ENCODE results near the gene ABCA13.

The ABCA13 gene

GRCh38 chr7:48148311-48148710 is 22.9 kb upstream of the ABCA13 start:
- Histone ChIP-seq H3K36me3 (ENCODE audit: control insufficient read depth, insufficient read depth, low read length) (no peaks in the 10 kb centered on the region), H3K9me3 (ENCODE audit: control insufficient read depth, insufficient read depth, low read length) (peaks cover 3% of the 10 kb centered on the region), H3K9ac (ENCODE audit: low read depth, low read length) (no peak overlapping the region), H3K4me1 (ENCODE audit: control insufficient read depth, insufficient read depth, low read length) (peaks cover 4% of the 10 kb centered on the region), H3K4me3 (ENCODE audit: low read depth, low read length) (no peak overlapping the region), H3K27me3 (ENCODE audit: control insufficient read depth, insufficient read depth, low read length) (no peaks in the 10 kb centered on the region)

DNA sequence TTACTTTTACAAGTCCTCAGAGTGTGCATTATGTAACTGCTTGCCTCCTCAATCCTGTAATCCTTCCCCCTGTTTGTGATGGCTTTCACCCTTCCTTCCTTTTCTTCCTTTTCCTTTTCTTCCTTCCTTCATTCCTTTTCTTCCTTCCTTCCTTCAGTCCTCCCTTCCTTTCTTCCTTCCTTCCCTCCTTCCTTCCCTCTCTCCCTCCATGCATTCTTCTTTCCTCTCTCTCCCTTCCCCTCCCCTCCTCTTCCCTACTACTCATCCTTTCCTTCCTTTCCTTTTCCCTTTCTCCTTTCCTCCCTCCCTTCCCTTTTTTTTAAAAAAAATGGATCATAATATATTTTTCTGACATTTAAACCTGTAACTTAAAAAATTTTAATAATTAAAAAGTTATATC is 22.2 kb upstream of the ABCA13 start:
- H3K9ac ChIP-seq (ENCODE audit: low read depth, low read length) = no peak overlapping the region
- no peaks in the 10 kb centered on the region for H3K9me3 ChIP-seq (ENCODE audit: control insufficient read depth, insufficient read depth, low read length)
- H3K27me3 ChIP-seq (ENCODE audit: control insufficient read depth, insufficient read depth, low read length) = no peaks in the 10 kb centered on the region
- H3K4me1 ChIP-seq (ENCODE audit: control insufficient read depth, insufficient read depth, low read length) = peaks cover 4% of the 10 kb centered on the region
- H3K36me3 ChIP-seq (ENCODE audit: control insufficient read depth, insufficient read depth, low read length) = no peaks in the 10 kb centered on the region
- no peak overlapping the region for H3K4me3 ChIP-seq (ENCODE audit: low read depth, low read length)

DNA sequence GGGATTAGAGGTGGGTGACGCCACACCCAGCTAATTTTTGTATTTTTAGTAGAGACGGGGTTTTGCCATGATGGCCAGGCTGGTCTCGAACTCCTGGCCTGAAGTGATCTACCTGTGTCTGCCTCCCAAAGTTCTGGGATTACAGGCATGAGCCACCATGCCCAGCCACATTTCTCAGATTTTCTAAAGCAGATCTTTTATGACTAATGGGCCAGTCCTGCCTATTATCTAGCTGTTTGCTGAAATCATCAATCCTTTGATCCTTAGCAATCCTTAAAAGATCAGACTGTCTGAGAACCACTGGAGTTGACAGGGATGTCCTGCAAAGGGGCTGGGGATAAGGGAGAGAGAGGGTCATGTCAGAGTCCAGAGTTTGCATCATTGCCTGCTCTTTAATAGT is 21.2 kb upstream of the ABCA13 start:
- no peak overlapping the region for H3K9ac ChIP-seq (ENCODE audit: low read depth, low read length)
- no peaks in the 10 kb centered on the region for H3K27me3 ChIP-seq (ENCODE audit: control insufficient read depth, insufficient read depth, low read length)
- no peaks in the 10 kb centered on the region for H3K36me3 ChIP-seq (ENCODE audit: control insufficient read depth, insufficient read depth, low read length)
- H3K9me3 ChIP-seq (ENCODE audit: control insufficient read depth, insufficient read depth, low read length) = no peaks in the 10 kb centered on the region
- no peak overlapping the region for H3K4me3 ChIP-seq (ENCODE audit: low read depth, low read length)
- peaks cover 4% of the 10 kb centered on the region for H3K4me1 ChIP-seq (ENCODE audit: control insufficient read depth, insufficient read depth, low read length)

GRCh38 chr7:48154792-48155413 is 16.4 kb upstream of the ABCA13 start:
- no peaks in the 10 kb centered on the region for H3K27me3 ChIP-seq (ENCODE audit: control insufficient read depth, insufficient read depth, low read length)
- H3K36me3 ChIP-seq (ENCODE audit: control insufficient read depth, insufficient read depth, low read length) = no peaks in the 10 kb centered on the region
- no peak overlapping the region for H3K9ac ChIP-seq (ENCODE audit: low read depth, low read length)
- H3K9me3 ChIP-seq (ENCODE audit: control insufficient read depth, insufficient read depth, low read length) = no peaks in the 10 kb centered on the region
- H3K4me1 ChIP-seq (ENCODE audit: control insufficient read depth, insufficient read depth, low read length) = no peaks in the 10 kb centered on the region
- H3K4me3 ChIP-seq (ENCODE audit: low read depth, low read length) = no peak overlapping the region

DNA sequence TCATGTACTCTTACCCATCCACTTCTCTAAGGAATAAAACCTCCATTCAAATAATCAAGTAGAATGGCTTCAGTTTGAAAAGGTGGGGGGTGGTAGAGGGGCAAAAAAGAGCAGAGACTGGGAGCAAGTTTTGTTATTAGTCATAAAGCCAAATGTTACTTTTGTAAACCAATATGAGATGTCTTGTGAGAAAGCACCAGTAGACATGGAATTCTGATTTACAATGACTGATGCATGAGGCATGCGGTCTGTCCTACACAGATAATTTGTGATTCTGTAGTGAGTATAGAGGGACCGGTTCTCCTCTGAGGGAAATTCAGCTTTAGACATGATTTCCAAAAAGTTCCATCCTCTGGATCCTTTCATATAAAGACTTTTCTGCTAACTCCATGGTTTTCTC is 12.9 kb upstream of the ABCA13 start:
- Histone ChIP-seq H3K9ac (ENCODE audit: low read depth, low read length) (no peak overlapping the region), H3K36me3 (ENCODE audit: control insufficient read depth, insufficient read depth, low read length) (no peaks in the 10 kb centered on the region), H3K4me3 (ENCODE audit: low read depth, low read length) (no peak overlapping the region), H3K9me3 (ENCODE audit: control insufficient read depth, insufficient read depth, low read length) (no peaks in the 10 kb centered on the region), H3K27me3 (ENCODE audit: control insufficient read depth, insufficient read depth, low read length) (no peaks in the 10 kb centered on the region), H3K4me1 (ENCODE audit: control insufficient read depth, insufficient read depth, low read length) (no peaks in the 10 kb centered on the region)

DNA sequence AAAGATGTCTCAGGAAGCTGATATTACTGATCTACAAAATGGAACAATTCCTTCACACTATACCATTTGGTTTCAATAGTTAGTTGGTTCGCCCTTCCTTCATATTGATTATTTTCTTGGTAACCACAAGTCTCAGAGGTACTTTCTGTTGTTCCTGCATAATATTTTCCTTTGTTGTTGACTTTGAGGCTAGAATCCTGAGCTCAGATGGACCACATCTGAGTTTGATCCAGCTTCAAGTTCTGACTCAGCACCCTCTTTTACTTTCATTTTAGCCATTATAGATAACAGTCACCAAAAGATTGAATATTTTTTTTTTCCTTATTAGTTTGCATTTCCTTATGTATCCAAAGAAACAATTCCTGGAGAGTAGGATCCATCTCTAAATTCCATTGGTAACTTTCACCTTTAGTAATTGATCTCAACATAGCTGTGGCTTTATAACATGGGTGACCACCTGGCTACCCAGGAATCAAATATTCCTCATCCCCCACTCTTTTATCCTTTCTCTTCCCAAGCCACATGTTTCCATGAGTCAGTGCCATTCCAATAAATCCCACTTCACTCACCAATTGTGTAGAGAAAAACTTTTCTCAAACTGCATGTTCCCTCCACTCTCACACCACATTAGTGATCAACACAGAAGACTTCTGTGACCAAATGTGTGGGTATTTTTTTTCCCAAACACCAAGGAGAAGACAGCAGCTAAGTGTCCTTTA is 9.7 kb upstream of the ABCA13 start:
- H3K36me3 ChIP-seq (ENCODE audit: control insufficient read depth, insufficient read depth, low read length) = no peaks in the 10 kb centered on the region
- no peaks in the 10 kb centered on the region for H3K4me1 ChIP-seq (ENCODE audit: control insufficient read depth, insufficient read depth, low read length)
- no peaks in the 10 kb centered on the region for H3K27me3 ChIP-seq (ENCODE audit: control insufficient read depth, insufficient read depth, low read length)

GRCh38 chr7:48165157-48165556 is 6.1 kb upstream of the ABCA13 start:
- H3K9ac ChIP-seq (ENCODE audit: low read depth, low read length) = no peak overlapping the region
- H3K9me3 ChIP-seq (ENCODE audit: control insufficient read depth, insufficient read depth, low read length) = no peaks in the 10 kb centered on the region
- H3K36me3 ChIP-seq (ENCODE audit: control insufficient read depth, insufficient read depth, low read length) = no peaks in the 10 kb centered on the region
- no peak overlapping the region for H3K4me3 ChIP-seq (ENCODE audit: low read depth, low read length)
- H3K4me1 ChIP-seq (ENCODE audit: control insufficient read depth, insufficient read depth, low read length) = no peaks in the 10 kb centered on the region
- no peaks in the 10 kb centered on the region for H3K27me3 ChIP-seq (ENCODE audit: control insufficient read depth, insufficient read depth, low read length)

More for the DNA sequence above, 9.7 kb upstream of the ABCA13 start:
- Histone ChIP-seq H3K9ac (ENCODE audit: low read depth, low read length) (no peak overlapping the region), H3K4me3 (ENCODE audit: low read depth, low read length) (no peak overlapping the region), H3K9me3 (ENCODE audit: control insufficient read depth, insufficient read depth, low read length) (no peaks in the 10 kb centered on the region)

DNA sequence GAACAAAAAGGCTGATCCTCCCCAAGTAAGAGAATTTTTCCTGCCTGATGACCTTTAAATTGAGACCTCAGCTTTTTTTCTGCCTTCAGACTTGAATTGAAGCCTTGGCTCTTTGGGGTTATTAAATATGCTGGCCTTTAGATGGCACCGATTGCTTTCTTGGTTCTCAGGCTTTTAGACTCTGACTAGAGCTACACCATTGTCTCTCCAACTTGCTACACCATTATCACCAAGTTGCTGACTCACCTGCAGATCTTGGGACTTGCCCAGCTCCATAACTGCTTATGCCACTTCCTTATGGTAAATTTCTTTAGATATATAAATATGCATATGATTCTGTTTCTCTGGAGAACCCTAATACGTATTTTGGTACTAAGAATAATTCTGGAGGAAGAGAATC is 3.1 kb upstream of the ABCA13 start:
- no peaks in the 10 kb centered on the region for H3K4me1 ChIP-seq (ENCODE audit: control insufficient read depth, insufficient read depth, low read length)
- no peaks in the 10 kb centered on the region for H3K9me3 ChIP-seq (ENCODE audit: control insufficient read depth, insufficient read depth, low read length)
- no peaks in the 10 kb centered on the region for H3K27me3 ChIP-seq (ENCODE audit: control insufficient read depth, insufficient read depth, low read length)
- no peak overlapping the region for H3K9ac ChIP-seq (ENCODE audit: low read depth, low read length)
- no peaks in the 10 kb centered on the region for H3K36me3 ChIP-seq (ENCODE audit: control insufficient read depth, insufficient read depth, low read length)
- no peak overlapping the region for H3K4me3 ChIP-seq (ENCODE audit: low read depth, low read length)

- H3K4me1 ChIP-seq (ENCODE audit: control insufficient read depth, insufficient read depth, low read length) = no peaks in the 10 kb centered on the region
- no peak overlapping the region for H3K4me3 ChIP-seq (ENCODE audit: low read depth, low read length)
- no peaks in the 10 kb centered on the region for H3K9me3 ChIP-seq (ENCODE audit: control insufficient read depth, insufficient read depth, low read length)
- no peak overlapping the region for H3K9ac ChIP-seq (ENCODE audit: low read depth, low read length)
- H3K36me3 ChIP-seq (ENCODE audit: control insufficient read depth, insufficient read depth, low read length) = no peaks in the 10 kb centered on the region
- peaks cover 1% of the 10 kb centered on the region for H3K27me3 ChIP-seq (ENCODE audit: control insufficient read depth, insufficient read depth, low read length)
Measured at GRCh38 chr7:48170506-48170905, 752 bp upstream of the ABCA13 start.

GRCh38 chr7:48173313-48173712 is 2.1 kb downstream of the ABCA13 start:
- Histone ChIP-seq H3K4me1 (ENCODE audit: control insufficient read depth, insufficient read depth, low read length) (peaks cover 14% of the 10 kb centered on the region), H3K27me3 (ENCODE audit: control insufficient read depth, insufficient read depth, low read length) (peaks cover 23% of the 10 kb centered on the region), H3K36me3 (ENCODE audit: control insufficient read depth, insufficient read depth, low read length) (no peaks in the 10 kb centered on the region), H3K9me3 (ENCODE audit: control insufficient read depth, insufficient read depth, low read length) (no peaks in the 10 kb centered on the region), H3K9ac (ENCODE audit: low read depth, low read length) (no peak overlapping the region), H3K4me3 (ENCODE audit: low read depth, low read length) (no peak overlapping the region)

DNA sequence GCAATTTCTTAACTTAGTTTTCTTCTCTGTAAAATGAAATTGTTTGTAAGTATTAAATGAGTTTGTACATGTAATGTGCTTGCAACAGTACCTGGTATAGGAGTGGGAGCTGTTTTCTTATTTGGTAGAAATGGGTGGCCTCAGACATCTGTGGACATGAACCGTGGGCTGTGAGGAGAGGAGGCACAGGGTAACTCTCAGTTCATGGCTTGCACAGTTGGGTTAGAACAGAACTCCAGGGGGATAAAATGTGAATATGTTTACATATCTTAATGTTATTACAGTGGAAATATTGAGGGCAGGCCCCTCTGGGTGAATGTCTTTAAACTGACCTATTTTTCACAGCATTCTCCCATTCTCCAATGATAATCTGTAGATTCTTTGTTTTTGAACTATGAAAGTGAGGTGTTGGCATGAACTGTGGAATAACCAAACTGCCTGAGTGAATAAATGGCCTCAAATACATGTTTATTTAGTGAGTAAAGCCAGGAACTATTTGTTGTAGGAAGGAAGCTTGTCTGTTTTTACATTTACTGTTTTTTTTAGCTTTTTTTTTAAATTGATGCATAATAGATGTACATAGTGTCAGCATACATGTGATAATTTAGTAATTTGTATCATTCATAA is 2.6 kb downstream of the ABCA13 start:
- Histone ChIP-seq H3K4me1 (ENCODE audit: control insufficient read depth, insufficient read depth, low read length) (peaks cover 14% of the 10 kb centered on the region), H3K27me3 (ENCODE audit: control insufficient read depth, insufficient read depth, low read length) (peaks cover 23% of the 10 kb centered on the region), H3K4me3 (ENCODE audit: low read depth, low read length) (no peak overlapping the region), H3K9me3 (ENCODE audit: control insufficient read depth, insufficient read depth, low read length) (no peaks in the 10 kb centered on the region), H3K36me3 (ENCODE audit: control insufficient read depth, insufficient read depth, low read length) (no peaks in the 10 kb centered on the region), H3K9ac (ENCODE audit: low read depth, low read length) (no peak overlapping the region)

GRCh38 chr7:48175019-48175418 is 3.8 kb downstream of the ABCA13 start:
- Histone ChIP-seq H3K9ac (ENCODE audit: low read depth, low read length) (no peak overlapping the region), H3K4me3 (ENCODE audit: low read depth, low read length) (no peak overlapping the region), H3K4me1 (ENCODE audit: control insufficient read depth, insufficient read depth, low read length) (peaks cover 20% of the 10 kb centered on the region), H3K27me3 (ENCODE audit: control insufficient read depth, insufficient read depth, low read length) (peaks cover 27% of the 10 kb centered on the region), H3K36me3 (ENCODE audit: control insufficient read depth, insufficient read depth, low read length) (no peaks in the 10 kb centered on the region), H3K9me3 (ENCODE audit: control insufficient read depth, insufficient read depth, low read length) (no peaks in the 10 kb centered on the region)

Data from iPS-15b (cell line).